ENCODE measurements around the gene TNS3.

TNS3 gene

GRCh38 chr7:47581804-47582763, at the start of gene TNS3:
Gene TNS3 (minus strand): TSS chr7:47582111. CDS start chr7:47439636, 142,475 bp downstream.
- peaks cover 12% of the 10 kb centered on the region for H3K9me3 Mint-ChIP-seq
- peak within 1 kb of the TSS; percentile 95 for H3K4me3 Mint-ChIP-seq
- peaks cover 25% of the 10 kb centered on the region for H3K27me3 Mint-ChIP-seq (ENCODE audit: low read depth, poor library complexity)
- peak; percentile 75 for DNase-seq
- peaks cover 11% of the 10 kb centered on the region for H3K36me3 Mint-ChIP-seq (ENCODE audit: low read depth)
- no peak for TF ChIP-seq CTCF (IDR thresholded peaks at IDR 0.05)
- peaks cover 58% of the 10 kb centered on the region for H3K4me1 Mint-ChIP-seq
- H3K27ac Mint-ChIP-seq: peak within 1 kb of the TSS; percentile 42

- Mint-ChIP-seq H3K4me3 (no peak overlapping the region), H3K36me3 (ENCODE audit: low read depth) (no peaks in the 10 kb centered on the region), H3K4me1 (peaks cover 55% of the 10 kb centered on the region), H3K27me3 (ENCODE audit: low read depth, poor library complexity) (peaks cover 25% of the 10 kb centered on the region), H3K9me3 (peaks cover 6% of the 10 kb centered on the region), H3K27ac (no peak overlapping the region)
- TF ChIP-seq CTCF (IDR thresholded peaks at IDR 0.05): no peak
- DNase-seq: no peak
Observed at GRCh38 chr7:47631711-47632110, 49.8 kb upstream of the TNS3 start.

- DNase-seq: no peak
- H3K4me3 Mint-ChIP-seq: no peak overlapping the region
- H3K27ac Mint-ChIP-seq: no peak overlapping the region
Observed at GRCh38 chr7:47627580-47628283, 45.8 kb upstream of the TNS3 start.

GRCh38 chr7:47625861-47626715, 44.2 kb upstream of the TNS3 start:
- Mint-ChIP-seq H3K4me1 (peaks cover 50% of the 10 kb centered on the region), H3K4me3 (no peak overlapping the region), H3K27ac (no peak overlapping the region), H3K27me3 (ENCODE audit: low read depth, poor library complexity) (peaks cover 12% of the 10 kb centered on the region), H3K9me3 (peaks cover 6% of the 10 kb centered on the region), H3K36me3 (ENCODE audit: low read depth) (no peaks in the 10 kb centered on the region)
- DNase-seq: no peak
- TF ChIP-seq CTCF (IDR thresholded peaks at IDR 0.05): no peak

More at GRCh38 chr7:47627580-47628283, 45.8 kb upstream of the TNS3 start:
- Mint-ChIP-seq H3K36me3 (ENCODE audit: low read depth) (no peaks in the 10 kb centered on the region), H3K4me1 (peaks cover 46% of the 10 kb centered on the region), H3K9me3 (peaks cover 6% of the 10 kb centered on the region), H3K27me3 (ENCODE audit: low read depth, poor library complexity) (peaks cover 16% of the 10 kb centered on the region)
- no peak for TF ChIP-seq CTCF (IDR thresholded peaks at IDR 0.05)

GRCh38 chr7:47624689-47625088, 42.8 kb upstream of the TNS3 start:
- H3K9me3 Mint-ChIP-seq: peaks cover 6% of the 10 kb centered on the region

More at GRCh38 chr7:47624689-47625088, 42.8 kb upstream of the TNS3 start:
- Mint-ChIP-seq H3K27ac (no peak overlapping the region), H3K27me3 (ENCODE audit: low read depth, poor library complexity) (peaks cover 12% of the 10 kb centered on the region), H3K36me3 (ENCODE audit: low read depth) (no peaks in the 10 kb centered on the region), H3K4me3 (no peak overlapping the region), H3K4me1 (peaks cover 51% of the 10 kb centered on the region)
- DNase-seq: no peak
- TF ChIP-seq CTCF (IDR thresholded peaks at IDR 0.05): no peak

Measured in nephron progenitor cell (in vitro differentiated cells).